Memory B cell (primary cell): ENCODE results near the gene ZNF784.

Source experiments
- ATAC-seq: fragments of 150-1000 bp; cut with Tn5 transposase; 2 replicates; pipeline ENCODE4 v1.10.0; 2021; ENCODE audit warnings: low read depth, mild to moderate bottlenecking, moderate library complexity
- DNase-seq, 2 donors: peaks; one replicate each; pipeline ENCODE4 v3.0.0; 2022; ENCODE audit warnings: low spot score in 2 of 2
- H3K27ac Mint-ChIP-seq: one replicate; pipeline ENCODE4 v1.8.0; 2022; ENCODE audit warnings: mild to moderate bottlenecking, moderate library complexity, mixed read lengths
- H3K27me3 Mint-ChIP-seq: one replicate; pipeline ENCODE4 v1.8.0; 2022; ENCODE audit warnings: mixed read lengths
- H3K36me3 Mint-ChIP-seq: one replicate; pipeline ENCODE4 v1.8.0; 2022; ENCODE audit warnings: mild to moderate bottlenecking, mixed read lengths
- H3K4me1 Mint-ChIP-seq: one replicate; pipeline ENCODE4 v1.8.0; 2022; ENCODE audit warnings: mixed read lengths
- H3K4me3 Mint-ChIP-seq: one replicate; pipeline ENCODE4 v1.8.0; 2022; ENCODE audit warnings: mild to moderate bottlenecking, moderate library complexity, mixed read lengths
- H3K9me3 Mint-ChIP-seq: one replicate; pipeline ENCODE4 v1.8.0; 2022; ENCODE audit warnings: mixed read lengths

The ZNF784 gene

DNA sequence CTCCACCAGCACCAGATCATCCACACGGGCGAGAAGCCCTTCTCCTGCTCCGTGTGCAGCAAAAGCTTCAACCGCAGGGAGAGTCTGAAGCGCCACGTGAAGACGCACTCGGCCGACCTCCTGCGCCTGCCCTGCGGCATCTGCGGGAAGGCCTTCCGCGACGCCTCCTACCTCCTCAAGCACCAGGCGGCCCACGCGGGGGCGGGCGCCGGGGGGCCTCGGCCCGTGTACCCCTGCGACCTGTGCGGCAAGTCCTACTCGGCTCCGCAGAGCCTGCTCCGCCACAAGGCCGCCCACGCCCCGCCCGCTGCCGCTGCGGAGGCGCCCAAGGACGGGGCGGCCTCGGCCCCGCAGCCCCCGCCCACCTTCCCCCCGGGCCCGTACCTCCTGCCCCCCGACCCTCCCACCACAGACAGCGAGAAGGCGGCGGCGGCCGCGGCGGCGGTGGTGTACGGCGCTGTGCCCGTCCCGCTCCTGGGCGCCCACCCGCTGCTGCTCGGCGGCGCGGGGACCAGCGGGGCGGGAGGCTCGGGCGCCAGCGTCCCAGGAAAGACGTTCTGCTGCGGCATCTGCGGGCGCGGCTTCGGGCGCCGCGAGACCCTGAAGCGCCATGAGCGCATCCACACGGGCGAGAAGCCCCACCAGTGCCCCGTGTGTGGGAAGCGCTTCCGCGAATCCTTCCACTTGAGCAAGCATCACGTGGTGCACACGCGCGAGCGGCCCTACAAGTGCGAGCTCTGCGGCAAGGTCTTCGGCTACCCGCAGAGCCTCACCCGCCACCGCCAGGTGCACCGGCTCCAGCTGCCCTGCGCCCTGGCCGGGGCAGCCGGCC, 9.4 kb downstream of the ZNF784 start:
- no peak for ATAC-seq
- Mint-ChIP-seq H3K27ac (no peak overlapping the region), H3K4me1 (peaks cover 25% of the 10 kb centered on the region), H3K9me3 (peaks cover under 1% of the 10 kb centered on the region), H3K4me3 (no peak overlapping the region), H3K27me3 (no peaks in the 10 kb centered on the region), H3K36me3 (peaks cover 12% of the 10 kb centered on the region)
- DNase-seq, result no peak

GRCh38 chr19:55613930-55614710, 10.2 kb downstream of the ZNF784 start:
- no peaks in the 10 kb centered on the region for H3K27me3 Mint-ChIP-seq
- H3K36me3 Mint-ChIP-seq, result peaks cover 19% of the 10 kb centered on the region
- H3K4me1 Mint-ChIP-seq, result peaks cover 29% of the 10 kb centered on the region
- no peak overlapping the region for H3K4me3 Mint-ChIP-seq
- peaks cover 2% of the 10 kb centered on the region for H3K9me3 Mint-ChIP-seq
- no peak for DNase-seq
- H3K27ac Mint-ChIP-seq, result no peak overlapping the region
- ATAC-seq, result no peak

DNA sequence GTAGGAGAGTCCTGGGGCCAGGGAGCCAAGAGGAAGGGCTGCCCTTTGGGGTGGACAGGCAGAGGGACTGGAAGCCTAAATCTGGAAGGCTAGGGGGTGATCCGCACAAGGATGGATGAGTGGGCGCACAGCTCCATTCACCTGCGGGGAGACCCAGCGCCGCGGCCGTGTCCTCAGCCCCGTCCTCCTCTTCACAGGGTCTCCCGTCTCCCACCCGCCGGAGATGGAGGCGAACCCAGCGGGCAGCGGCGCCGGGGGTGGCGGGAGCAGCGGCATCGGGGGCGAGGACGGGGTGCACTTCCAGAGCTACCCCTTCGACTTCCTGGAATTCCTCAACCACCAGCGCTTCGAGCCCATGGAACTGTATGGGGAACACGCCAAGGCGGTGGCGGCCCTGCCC, 11.0 kb downstream of the ZNF784 start:
- Mint-ChIP-seq H3K9me3 (peaks cover 2% of the 10 kb centered on the region), H3K27me3 (no peaks in the 10 kb centered on the region), H3K4me3 (no peak overlapping the region), H3K36me3 (peaks cover 19% of the 10 kb centered on the region), H3K27ac (no peak overlapping the region), H3K4me1 (peaks cover 29% of the 10 kb centered on the region)
- no peak for DNase-seq
- no peak for ATAC-seq

DNA sequence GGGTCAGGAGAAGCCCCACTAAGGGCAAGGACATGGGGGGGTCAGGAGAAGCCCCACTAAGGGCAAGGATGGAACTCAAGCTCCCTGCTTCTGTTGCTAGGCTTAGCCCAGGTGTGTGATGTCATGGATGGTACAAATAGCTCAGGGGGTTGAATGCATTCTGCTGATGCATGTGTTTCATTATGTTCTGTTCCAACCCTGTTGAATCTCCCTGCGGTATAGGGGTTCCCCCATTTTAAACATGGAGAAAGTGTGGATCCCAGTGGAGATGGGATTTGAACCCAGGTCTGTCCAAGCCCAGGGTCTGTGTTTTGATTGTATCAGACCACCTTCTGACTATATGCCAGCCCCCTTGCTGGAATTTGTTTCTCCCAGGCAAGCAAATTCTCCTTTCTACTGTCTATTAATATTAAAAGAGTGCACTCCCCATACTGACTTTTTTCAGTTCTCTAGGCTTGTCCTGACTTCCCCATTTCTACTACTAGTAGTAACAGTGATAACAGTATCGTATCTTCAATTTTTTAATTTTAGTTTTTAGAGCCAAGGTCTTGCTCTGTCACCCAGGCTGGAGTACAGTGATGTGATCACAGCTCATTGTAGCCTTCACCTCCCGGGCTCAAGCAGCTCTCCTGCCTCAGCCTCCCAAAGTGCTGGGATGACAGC, 12.3 kb downstream of the ZNF784 start:
- Mint-ChIP-seq H3K27me3 (no peaks in the 10 kb centered on the region), H3K4me3 (no peak overlapping the region), H3K27ac (peak overlapping the region; percentile 40), H3K9me3 (peaks cover 2% of the 10 kb centered on the region), H3K4me1 (peaks cover 33% of the 10 kb centered on the region), H3K36me3 (peaks cover 19% of the 10 kb centered on the region)
- DNase-seq (no peak), ATAC-seq (peak; percentile 81)

GRCh38 chr19:55611300-55611982, 12.9 kb downstream of the ZNF784 start:
- ATAC-seq, result no peak
- DNase-seq, result no peak
- Mint-ChIP-seq H3K27ac (peak overlapping the region; percentile 40), H3K4me1 (peaks cover 38% of the 10 kb centered on the region), H3K36me3 (peaks cover 18% of the 10 kb centered on the region), H3K4me3 (no peak overlapping the region), H3K9me3 (peaks cover 2% of the 10 kb centered on the region), H3K27me3 (no peaks in the 10 kb centered on the region)

DNA sequence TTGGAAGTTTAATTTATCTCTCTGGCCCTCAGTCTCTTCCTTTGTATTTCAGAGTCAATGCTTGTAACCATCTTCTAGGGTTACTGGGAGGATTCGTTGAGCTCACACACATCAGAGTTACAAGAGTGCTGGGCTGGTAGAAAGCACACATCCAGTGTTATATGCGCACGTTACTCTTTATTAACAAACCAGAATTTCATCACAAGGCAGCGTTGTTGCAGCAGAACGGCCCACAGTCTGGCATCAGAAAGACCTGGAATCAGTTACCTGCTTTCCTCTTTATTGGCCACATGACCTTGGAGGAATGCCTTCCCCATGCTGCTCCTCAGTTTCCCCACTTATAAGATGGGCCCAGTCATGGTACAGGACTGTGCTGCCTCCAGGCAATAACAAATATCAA, 15.0 kb downstream of the ZNF784 start:
- ATAC-seq (no peak), DNase-seq (no peak)
- peaks cover 18% of the 10 kb centered on the region for H3K36me3 Mint-ChIP-seq
- H3K4me1 Mint-ChIP-seq, result peaks cover 49% of the 10 kb centered on the region
- H3K9me3 Mint-ChIP-seq, result peaks cover 2% of the 10 kb centered on the region
- no peak overlapping the region for H3K4me3 Mint-ChIP-seq
- H3K27me3 Mint-ChIP-seq, result no peaks in the 10 kb centered on the region
- H3K27ac Mint-ChIP-seq, result no peak overlapping the region

GRCh38 chr19:55606817-55607216, 17.5 kb downstream of the ZNF784 start:
- DNase-seq, result no peak
- Mint-ChIP-seq H3K4me1 (peaks cover 40% of the 10 kb centered on the region), H3K27ac (peak overlapping the region; percentile 92), H3K27me3 (no peaks in the 10 kb centered on the region), H3K9me3 (peaks cover 2% of the 10 kb centered on the region), H3K4me3 (peak overlapping the region; percentile 30), H3K36me3 (peaks cover 17% of the 10 kb centered on the region)
- ATAC-seq, result no peak

DNA sequence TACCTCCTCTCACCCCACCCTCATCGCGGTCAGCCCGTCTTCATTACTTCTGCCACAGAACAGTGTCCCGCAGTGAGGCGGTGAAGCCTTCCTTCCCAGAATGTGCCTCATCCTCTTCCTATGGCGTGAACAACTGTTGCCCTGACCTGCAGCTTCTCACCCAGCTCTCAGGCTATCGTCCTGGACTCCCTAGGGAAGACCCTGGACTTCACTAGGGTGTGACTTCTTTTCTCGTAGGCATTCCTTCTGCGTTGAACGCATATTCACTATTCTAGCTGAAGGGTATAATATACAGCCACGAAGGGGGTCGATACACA, 17.9 kb downstream of the ZNF784 start:
- H3K4me1 Mint-ChIP-seq, result peaks cover 39% of the 10 kb centered on the region
- no peaks in the 10 kb centered on the region for H3K27me3 Mint-ChIP-seq
- peak overlapping the region; percentile 92 for H3K27ac Mint-ChIP-seq
- H3K36me3 Mint-ChIP-seq, result peaks cover 17% of the 10 kb centered on the region
- peaks cover 2% of the 10 kb centered on the region for H3K9me3 Mint-ChIP-seq
- H3K4me3 Mint-ChIP-seq, result peak overlapping the region; percentile 92
- no peak for DNase-seq
- ATAC-seq, result no peak

DNA sequence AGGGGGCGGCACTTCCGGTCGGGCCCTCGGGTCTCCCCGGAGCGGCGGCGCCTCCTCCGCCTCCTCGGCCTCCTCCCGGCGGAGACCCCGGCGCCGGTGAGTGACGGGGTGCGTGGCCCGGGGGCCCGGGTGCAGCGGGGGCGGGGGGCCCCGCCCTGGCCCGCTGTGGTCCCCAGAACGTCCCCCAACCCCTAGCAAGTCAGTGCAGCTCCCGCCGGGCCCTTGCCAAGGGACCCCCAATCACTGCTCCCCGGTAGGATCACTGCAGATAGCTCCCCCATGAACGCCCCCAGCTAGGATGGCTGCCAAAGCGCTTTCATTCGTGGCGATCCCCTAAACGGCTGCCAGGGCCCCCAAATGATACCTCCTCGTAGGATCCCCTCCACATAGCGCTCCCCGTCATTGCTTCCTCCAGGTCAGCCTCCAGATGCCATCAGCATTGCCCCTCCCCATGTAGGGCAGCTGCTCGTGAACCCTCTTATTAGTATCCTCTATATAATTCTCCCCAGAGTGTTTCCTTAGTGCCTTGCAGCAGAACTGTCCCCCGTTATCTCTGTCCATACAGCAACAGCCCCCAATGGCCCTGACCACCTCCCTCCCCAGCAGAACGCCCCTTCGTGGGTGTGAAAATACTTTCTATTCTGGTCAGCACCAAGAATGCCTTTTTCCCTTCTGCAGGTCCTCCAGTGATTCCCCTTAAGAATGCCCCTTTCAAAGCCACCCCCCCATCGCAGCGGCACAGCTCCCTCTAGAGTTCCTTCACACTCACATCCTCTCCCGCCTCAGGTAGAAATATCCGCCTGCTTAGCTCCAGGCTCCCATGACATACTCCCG, 18.5 kb downstream of the ZNF784 start, which contains the start of gene ZNF865:
TSS of gene ZNF865 (plus strand) at position 11 of the 834 bp plus-strand sequence. CDS start 7,972 bp downstream, outside the sequence.
- peaks cover 37% of the 10 kb centered on the region for H3K4me1 Mint-ChIP-seq
- H3K27ac Mint-ChIP-seq, result peak within 1 kb of the TSS; percentile 92
- peaks cover 2% of the 10 kb centered on the region for H3K9me3 Mint-ChIP-seq
- peaks cover 17% of the 10 kb centered on the region for H3K36me3 Mint-ChIP-seq
- peak; percentile 56 to 64 for DNase-seq
- ATAC-seq, result peak; percentile 45
- peak within 1 kb of the TSS; percentile 92 for H3K4me3 Mint-ChIP-seq
- no peaks in the 10 kb centered on the region for H3K27me3 Mint-ChIP-seq

DNA sequence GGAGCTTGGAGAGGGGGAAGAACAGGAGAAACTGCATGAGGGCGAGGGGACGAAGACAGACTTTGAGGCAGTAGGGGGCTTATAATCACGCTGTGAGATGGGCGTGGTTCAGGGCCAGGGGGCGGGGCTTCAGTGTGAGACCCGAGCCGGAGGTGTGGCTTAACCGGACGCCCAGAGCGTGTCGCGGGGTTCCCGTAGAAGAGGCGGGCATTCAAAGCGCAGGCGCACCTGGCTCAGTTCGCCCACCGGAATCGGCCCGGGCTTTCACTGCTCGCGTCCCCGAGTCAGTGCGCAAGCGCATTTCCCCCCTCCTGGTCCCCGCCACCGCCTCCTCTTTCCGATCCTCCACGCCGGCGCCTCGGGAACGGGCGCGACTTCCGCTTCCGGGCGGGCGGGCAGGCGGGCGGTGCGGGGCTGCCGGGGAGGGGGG, 19.1 kb downstream of the ZNF784 start:
- no peaks in the 10 kb centered on the region for H3K27me3 Mint-ChIP-seq
- peak overlapping the region; percentile 86 for H3K4me3 Mint-ChIP-seq
- DNase-seq, result peak; percentile 91 to 94
- peak overlapping the region; percentile 86 for H3K27ac Mint-ChIP-seq
- H3K9me3 Mint-ChIP-seq, result peaks cover 2% of the 10 kb centered on the region
- peak; percentile 78 for ATAC-seq
- H3K36me3 Mint-ChIP-seq, result peaks cover 15% of the 10 kb centered on the region
- peaks cover 33% of the 10 kb centered on the region for H3K4me1 Mint-ChIP-seq

DNA sequence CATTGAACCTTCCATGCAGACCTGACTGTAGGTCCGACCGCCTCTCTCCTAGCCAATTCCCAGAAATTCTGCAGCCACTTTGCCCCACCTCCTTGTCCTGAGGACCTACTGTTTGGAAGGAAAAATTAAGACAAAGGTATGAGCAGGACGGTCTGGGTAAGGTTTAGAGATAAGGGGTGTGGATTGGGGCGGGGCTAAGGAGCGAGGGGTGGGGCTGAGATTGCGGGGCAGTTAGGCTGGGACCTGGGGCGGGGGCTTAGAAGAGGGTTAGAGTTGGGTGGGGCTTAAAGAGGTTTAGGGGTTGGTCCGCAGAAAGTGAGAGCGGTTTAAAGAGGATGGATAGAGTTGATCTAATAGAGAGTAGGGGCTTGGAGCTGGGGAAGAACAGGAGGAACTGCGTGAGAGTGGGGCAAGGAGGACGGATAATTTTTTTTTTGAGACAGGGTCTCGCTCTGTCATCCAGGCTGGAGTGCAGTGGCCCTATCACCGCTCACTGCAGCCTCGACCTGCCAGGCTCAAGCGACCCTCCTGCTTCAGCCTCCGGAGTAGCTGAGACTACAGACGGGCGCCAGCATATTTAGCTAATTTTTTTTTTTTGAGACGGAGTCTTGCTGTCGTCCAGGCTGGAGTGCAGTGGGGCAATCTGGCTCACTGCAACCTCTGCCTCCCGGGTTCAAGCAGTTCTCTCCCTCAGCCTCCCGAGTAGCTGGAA, 20.6 kb downstream of the ZNF784 start:
- H3K4me1 Mint-ChIP-seq, result peaks cover 31% of the 10 kb centered on the region
- ATAC-seq, result no peak

DNA sequence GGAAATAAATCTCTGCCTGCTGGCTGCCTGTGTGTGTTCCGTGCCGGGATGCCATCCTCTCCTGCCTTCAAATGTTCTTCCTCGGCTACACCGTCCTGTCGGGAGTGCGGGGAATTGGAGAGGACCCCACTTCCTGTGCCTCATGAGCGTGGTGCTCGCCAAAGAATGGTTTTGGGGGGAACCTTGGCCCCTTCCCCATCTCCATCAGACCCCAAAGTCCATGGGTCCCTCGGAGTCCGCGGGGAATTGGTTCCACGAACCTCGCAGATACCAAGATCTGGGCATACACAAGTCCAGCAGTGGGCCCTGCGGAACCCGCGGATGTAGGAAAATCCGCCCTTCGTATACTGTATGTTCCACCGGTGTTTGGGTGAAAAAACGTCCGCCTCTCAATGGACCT, 21.3 kb downstream of the ZNF784 start:
- Mint-ChIP-seq H3K4me3 (peak overlapping the region; percentile 60), H3K27ac (no peak overlapping the region), H3K4me1 (peaks cover 32% of the 10 kb centered on the region)

More for the DNA sequence above, 20.6 kb downstream of the ZNF784 start:
- peaks cover 2% of the 10 kb centered on the region for H3K9me3 Mint-ChIP-seq
- H3K27ac Mint-ChIP-seq, result no peak overlapping the region
- no peak for DNase-seq
- peaks cover 8% of the 10 kb centered on the region for H3K36me3 Mint-ChIP-seq
- H3K27me3 Mint-ChIP-seq, result no peaks in the 10 kb centered on the region
- H3K4me3 Mint-ChIP-seq, result peak overlapping the region; percentile 60

More for the DNA sequence above, 21.3 kb downstream of the ZNF784 start:
- ATAC-seq (no peak), DNase-seq (no peak)
- Mint-ChIP-seq H3K9me3 (peaks cover 4% of the 10 kb centered on the region), H3K27me3 (no peaks in the 10 kb centered on the region), H3K36me3 (peaks cover 12% of the 10 kb centered on the region)
